Fibroblast of pulmonary artery (primary cell): ENCODE data around the gene STK11IP.

Experiments used
- DNase-seq: peaks from one replicate; pipeline ENCODE4 v3.0.0-alpha.2; 2010; ENCODE audit warnings: low read depth
- H3K4me3 ChIP-seq: replicated peaks from 2 replicates; pipeline ENCODE4 v1.5.1; 2011; ENCODE audit warnings: low read depth, mild to moderate bottlenecking, control low read depth, low read length, moderate library complexity
- CTCF ChIP-seq: IDR thresholded peaks from 2 replicates; pipeline ENCODE4 v1.5.1; 2011; ENCODE audit warnings: mild to moderate bottlenecking, control low read depth, low read length, inconsistent platforms; ENCODE audit errors: missing control alignments

The STK11IP gene

DNA sequence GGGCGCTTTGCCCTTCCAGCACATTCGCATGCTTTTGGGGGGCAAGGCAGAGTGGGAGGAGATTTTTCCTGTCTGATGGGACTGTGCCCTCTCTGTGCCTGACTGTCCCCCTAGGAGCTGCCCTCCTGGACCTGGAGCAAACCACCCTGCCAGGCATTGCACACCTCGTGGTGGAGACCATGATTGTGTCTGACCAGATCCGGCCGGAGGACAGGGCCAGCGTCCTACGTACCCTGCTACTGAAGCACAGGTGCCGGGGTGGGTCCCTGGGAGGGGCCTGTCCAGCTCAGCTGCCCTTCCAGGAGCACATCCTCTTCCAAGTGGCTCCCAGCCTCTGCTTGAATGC is 35.1 kb downstream of the STK11IP start:
- no peak for DNase-seq
- no peak for TF ChIP-seq CTCF
- no peak overlapping the region for H3K4me3 ChIP-seq

GRCh38 chr2:219633276-219634065 is 35.8 kb downstream of the STK11IP start:
- TF ChIP-seq CTCF = no peak
- DNase-seq = no peak
- H3K4me3 ChIP-seq = no peak overlapping the region

DNA sequence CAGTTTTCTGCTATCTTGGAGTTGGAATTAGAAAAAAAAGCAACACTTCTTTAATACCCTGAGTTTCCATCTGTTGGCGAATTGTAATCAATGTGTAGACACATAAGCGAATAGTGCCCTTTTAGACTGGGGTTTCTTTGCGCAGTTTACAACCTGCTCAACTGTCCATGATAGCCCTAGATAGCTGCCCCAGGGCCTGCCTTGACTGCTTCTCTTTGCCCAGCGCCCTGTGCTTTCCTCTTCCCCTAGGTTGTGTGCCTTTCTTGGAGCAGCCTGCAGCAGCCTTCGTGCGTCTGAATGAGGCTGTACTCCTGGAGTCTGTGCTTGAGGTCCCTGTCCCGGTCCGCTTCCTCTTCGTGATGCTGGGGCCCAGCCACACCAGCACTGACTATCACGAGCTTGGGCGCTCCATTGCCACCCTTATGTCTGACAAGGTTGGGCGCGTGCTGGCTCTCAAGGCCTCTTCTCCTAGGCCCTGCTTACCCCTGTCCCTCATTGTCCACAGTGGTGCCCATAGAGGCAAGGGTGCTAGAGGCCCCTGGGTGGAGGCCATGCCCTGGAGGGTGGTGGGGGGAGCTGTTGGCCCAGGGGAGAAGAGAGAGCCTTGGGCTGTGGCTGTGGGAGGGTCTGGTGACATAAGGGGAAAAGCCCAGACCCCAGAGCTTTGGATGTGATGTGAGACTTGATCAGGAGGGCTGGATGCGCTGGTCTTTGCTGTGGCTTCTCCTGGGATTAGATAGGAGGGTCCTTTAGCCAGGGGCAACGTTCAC is 36.7 kb downstream of the STK11IP start:
- H3K4me3 ChIP-seq = no peak overlapping the region
- TF ChIP-seq CTCF = no peak
- no peak for DNase-seq

- no peak for DNase-seq
- no peak overlapping the region for H3K4me3 ChIP-seq
- TF ChIP-seq CTCF = no peak
Observed at GRCh38 chr2:219634951-219635751, 37.5 kb downstream of the STK11IP start.

GRCh38 chr2:219636144-219636915 is 38.7 kb downstream of the STK11IP start:
- no peak overlapping the region for H3K4me3 ChIP-seq
- DNase-seq = no peak
- no peak for TF ChIP-seq CTCF
